ENCODE data around the gene SHISA4. TPM values are rescaled to one million over a fixed set of nuclear protein-coding genes. Genes with fewer than 3 reads are reported as not detected.

The SHISA4 gene
- total RNA-seq, 1 experiment from 2014 or later: 7.6 TPM

GRCh38 chr1:201859424-201859823, 29.3 kb upstream of the SHISA4 start:
- peak; percentile 63 for DNase-seq (ENCODE audit: unreplicated experiment)
- H3K27ac Mint-ChIP-seq (ENCODE audit: low read depth, unreplicated experiment): no peak overlapping the region
- H3K27me3 Mint-ChIP-seq (ENCODE audit: insufficient read depth, unreplicated experiment): no peaks in the 10 kb centered on the region
- peaks cover 97% of the 10 kb centered on the region for H3K36me3 Mint-ChIP-seq (ENCODE audit: insufficient read depth, unreplicated experiment)
- peaks cover 12% of the 10 kb centered on the region for H3K4me1 Mint-ChIP-seq (ENCODE audit: insufficient read depth, unreplicated experiment)
- no peak for TF ChIP-seq CTCF (IDR thresholded peaks at IDR 0.05; ENCODE audit: unreplicated experiment)
- BruUV-seq (replicated peaks): no TSS peak
- H3K9me3 Mint-ChIP-seq (ENCODE audit: unreplicated experiment): no peaks in the 10 kb centered on the region
- POLR2A ChIA-PET: interaction anchor here (1.2 to 3.3 kb wide), 2 partner anchors 9 to 18 kb away, joined by 3 to 28 read pairs; no protein-coding TSS in a partner anchor
- CTCF ChIA-PET: interaction anchor here (0.5 to 2.2 kb wide), 8 partner anchors 8 to 460 kb away, joined by 3 to 10 read pairs (median 3); no protein-coding TSS in a partner anchor
- no peak overlapping the region for H3K4me3 Mint-ChIP-seq (ENCODE audit: unreplicated experiment)
- intact Hi-C loops (cut with micrococcal nuclease): no loop called here

- CTCF ChIA-PET: interaction anchor here (0.7 to 1.7 kb wide), 7 partner anchors 14 to 353 kb away, joined by 3 to 5 read pairs (median 4); no protein-coding TSS in a partner anchor
- peaks cover 97% of the 10 kb centered on the region for H3K36me3 Mint-ChIP-seq (ENCODE audit: insufficient read depth, unreplicated experiment)
- no TSS peak for BruUV-seq (replicated peaks)
Measured at GRCh38 chr1:201861448-201861847, 27.2 kb upstream of the SHISA4 start.

GRCh38 chr1:201870397-201870796, 18.3 kb upstream of the SHISA4 start:
- ChIA-PET POLR2A (interaction anchor here (0.6 to 4.7 kb wide), 2 partner anchors 12 to 222 kb away, joined by 4 to 21 read pairs; no protein-coding TSS in a partner anchor), CTCF (interaction anchor here (1.1 to 4.8 kb wide), 3 partner anchors 11 to 25 kb away, joined by 3 to 29 read pairs (median 18); no protein-coding TSS in a partner anchor)
- Mint-ChIP-seq H3K27me3 (ENCODE audit: insufficient read depth, unreplicated experiment) (no peaks in the 10 kb centered on the region), H3K4me3 (ENCODE audit: unreplicated experiment) (no peak overlapping the region), H3K36me3 (ENCODE audit: insufficient read depth, unreplicated experiment) (peaks cover 100% of the 10 kb centered on the region), H3K4me1 (ENCODE audit: insufficient read depth, unreplicated experiment) (no peaks in the 10 kb centered on the region), H3K9me3 (ENCODE audit: unreplicated experiment) (no peaks in the 10 kb centered on the region), H3K27ac (ENCODE audit: low read depth, unreplicated experiment) (no peak overlapping the region)
- BruUV-seq (replicated peaks): no TSS peak
- intact Hi-C loops (cut with micrococcal nuclease): no loop called here
- TF ChIP-seq CTCF (IDR thresholded peaks at IDR 0.05; ENCODE audit: unreplicated experiment): no peak
- DNase-seq (ENCODE audit: unreplicated experiment): no peak

More at GRCh38 chr1:201861448-201861847, 27.2 kb upstream of the SHISA4 start:
- peaks cover 12% of the 10 kb centered on the region for H3K4me1 Mint-ChIP-seq (ENCODE audit: insufficient read depth, unreplicated experiment)
- DNase-seq (ENCODE audit: unreplicated experiment): no peak
- H3K9me3 Mint-ChIP-seq (ENCODE audit: unreplicated experiment): no peaks in the 10 kb centered on the region
- no peaks in the 10 kb centered on the region for H3K27me3 Mint-ChIP-seq (ENCODE audit: insufficient read depth, unreplicated experiment)
- POLR2A ChIA-PET: interaction anchor here (0.9 to 3.3 kb wide), 2 partner anchors 11 to 14 kb away, joined by 3 to 28 read pairs; no protein-coding TSS in a partner anchor
- intact Hi-C loops (cut with micrococcal nuclease): no loop called here
- no peak for TF ChIP-seq CTCF (IDR thresholded peaks at IDR 0.05; ENCODE audit: unreplicated experiment)
- no peak overlapping the region for H3K4me3 Mint-ChIP-seq (ENCODE audit: unreplicated experiment)
- no peak overlapping the region for H3K27ac Mint-ChIP-seq (ENCODE audit: low read depth, unreplicated experiment)

GRCh38 chr1:201874672-201875071, 14.0 kb upstream of the SHISA4 start:
- intact Hi-C loops (cut with micrococcal nuclease): loop anchor here (5.0 kb wide), 1 partner anchor 243 kb away; no protein-coding TSS in a partner anchor
- DNase-seq (ENCODE audit: unreplicated experiment): no peak
- H3K27me3 Mint-ChIP-seq (ENCODE audit: insufficient read depth, unreplicated experiment): no peaks in the 10 kb centered on the region
- no peak overlapping the region for H3K4me3 Mint-ChIP-seq (ENCODE audit: unreplicated experiment)
- H3K36me3 Mint-ChIP-seq (ENCODE audit: insufficient read depth, unreplicated experiment): peaks cover 87% of the 10 kb centered on the region
- peaks cover 6% of the 10 kb centered on the region for H3K4me1 Mint-ChIP-seq (ENCODE audit: insufficient read depth, unreplicated experiment)
- CTCF ChIA-PET: interaction anchor here (0.5 to 8.0 kb wide), 15 partner anchors 10 to 488 kb away, joined by 3 to 130 read pairs (median 5); partner anchors contain the start of gene IPO9
- BruUV-seq (replicated peaks): no TSS peak
- no peak overlapping the region for H3K27ac Mint-ChIP-seq (ENCODE audit: low read depth, unreplicated experiment)
- TF ChIP-seq CTCF (IDR thresholded peaks at IDR 0.05; ENCODE audit: unreplicated experiment): no peak
- H3K9me3 Mint-ChIP-seq (ENCODE audit: unreplicated experiment): no peaks in the 10 kb centered on the region
- POLR2A ChIA-PET: interaction anchor here (0.6 to 3.6 kb wide), 5 partner anchors 8 to 107 kb away, joined by 3 to 21 read pairs (median 3); no protein-coding TSS in a partner anchor

Measured in MCF 10A (cell line).